ENCODE data around the gene CARD16. TPM values are rescaled to one million over a fixed set of nuclear protein-coding genes. Genes with fewer than 3 reads are reported as not detected.

Gene CARD16
- total and polyA plus RNA-seq, 5 donors, result 5.1 to 16.3 (median 11.0) TPM

Other genes with a start within 250 kb of the CARD16 start
- gene CASP12, start 146.9 kb downstream of the CARD16 start, total RNA-seq, result under 1 TPM in 3 of 4 donors, not detected in 1; 0.25 to 0.45 (median 0.26) TPM
- gene CASP12, start 146.9 kb downstream of the CARD16 start, polyA plus RNA-seq, result 0.23 TPM
- 10 to 100 TPM; 16.5 to 19.9 (median 18.5) TPM for gene CASP4, start 76.8 kb downstream of the CARD16 start, total RNA-seq
- 18.1 TPM for gene CASP4, start 76.8 kb downstream of the CARD16 start, polyA plus RNA-seq
- gene CASP5, start 22.2 kb downstream of the CARD16 start, total RNA-seq, result under 1 TPM in 1 of 4 donors, not detected in 3; 0.23 TPM
- gene CASP5, start 22.2 kb downstream of the CARD16 start, polyA plus RNA-seq, result not detected
- gene CASP1, start 10.2 kb downstream of the CARD16 start, total RNA-seq, result 10 to 100 TPM in 2 of 4 donors, 1 to 10 TPM in 2; 8.7 to 16.0 (median 12.4) TPM
- 6.6 TPM for gene CASP1, start 10.2 kb downstream of the CARD16 start, polyA plus RNA-seq
- gene CARD18, start 94.4 kb upstream of the CARD16 start, total RNA-seq, result not detected
- not detected for gene CARD18, start 94.4 kb upstream of the CARD16 start, polyA plus RNA-seq